ENCODE results near the gene SORCS1. TPM values are rescaled to one million over a fixed set of nuclear protein-coding genes. Genes with fewer than 3 reads are reported as not detected.

The SORCS1 gene
- total and polyA plus RNA-seq, 2 of the 8 experiments (the other 6 are each of a cell fraction or from before 2014, with no cell fraction given), result 4.1 to 4.6 TPM

GRCh38 chr10:106910666-106911065, 253.8 kb downstream of the SORCS1 start (continued):
- TF ChIP-seq CHD7 (IDR thresholded peaks at IDR 0.05; ENCODE audit: insufficient replicate concordance, low read length) (no peak), KDM1A (IDR thresholded peaks at IDR 0.05; ENCODE audit: borderline replicate concordance, low read length) (no peak), TAF7 (optimal IDR thresholded peaks at IDR 0.05; ENCODE audit: borderline replicate concordance, low read depth, low read length) (no peak), CREB1 (IDR thresholded peaks at IDR 0.05) (no peak), KDM5A (IDR thresholded peaks at IDR 0.05; ENCODE audit: low read length) (no peak), GABPA (IDR thresholded peaks at IDR 0.05; ENCODE audit: borderline replicate concordance, insufficient read depth, low read length) (no peak), TBP (IDR thresholded peaks at IDR 0.05; ENCODE audit: low read depth, low read length) (no peak), KDM4A (IDR thresholded peaks at IDR 0.05; ENCODE audit: low read depth, low read length, severe bottlenecking) (no peak), BRCA1 (IDR thresholded peaks at IDR 0.05; ENCODE audit: low read depth, low read length) (no peak), RXRA (IDR thresholded peaks at IDR 0.05; ENCODE audit: insufficient read depth, low read depth, low read length) (no peak)
- TF ChIP-seq, protein P1, sequence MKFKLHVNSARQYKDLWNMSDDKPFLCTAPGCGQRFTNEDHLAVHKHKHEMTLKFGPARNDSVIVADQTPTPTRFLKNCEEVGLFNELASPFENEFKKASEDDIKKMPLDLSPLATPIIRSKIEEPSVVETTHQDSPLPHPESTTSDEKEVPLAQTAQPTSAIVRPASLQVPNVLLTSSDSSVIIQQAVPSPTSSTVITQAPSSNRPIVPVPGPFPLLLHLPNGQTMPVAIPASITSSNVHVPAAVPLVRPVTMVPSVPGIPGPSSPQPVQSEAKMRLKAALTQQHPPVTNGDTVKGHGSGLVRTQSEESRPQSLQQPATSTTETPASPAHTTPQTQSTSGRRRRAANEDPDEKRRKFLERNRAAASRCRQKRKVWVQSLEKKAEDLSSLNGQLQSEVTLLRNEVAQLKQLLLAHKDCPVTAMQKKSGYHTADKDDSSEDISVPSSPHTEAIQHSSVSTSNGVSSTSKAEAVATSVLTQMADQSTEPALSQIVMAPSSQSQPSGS (IDR thresholded peaks at IDR 0.05; ENCODE audit: low read length), result no peak
